COR-L47 (cell line): Measurements from ENCODE around the gene RRP1B.
A peak's percentile ranks its signal among the peaks of the same experiment; 100 is the strongest.

Source experiments
- DNase-seq: peaks from one replicate; lab custom pipeline; 2025; lab: John Stamatoyannopoulos, UW

RRP1B gene

GRCh38 chr21:43726686-43727518, 67.5 kb downstream of the RRP1B start:
- DNase-seq = no peak

GRCh38 chr21:43727519-43728153, 68.3 kb downstream of the RRP1B start:
- no peak for DNase-seq

- no peak for DNase-seq
Observed at GRCh38 chr21:43728154-43728466, 68.8 kb downstream of the RRP1B start.

- peak; percentile 80 for DNase-seq
Observed at GRCh38 chr21:43728467-43729390, 69.4 kb downstream of the RRP1B start.

GRCh38 chr21:43731476-43731875, 72.1 kb downstream of the RRP1B start:
- no peak for DNase-seq

- DNase-seq = no peak
Observed at GRCh38 chr21:43731891-43732711, 72.7 kb downstream of the RRP1B start.

- no peak for DNase-seq
Observed at GRCh38 chr21:43733060-43733459, 73.7 kb downstream of the RRP1B start.

- no peak for DNase-seq
Observed at GRCh38 chr21:43733529-43734071, 74.2 kb downstream of the RRP1B start.

- no peak for DNase-seq
Observed at GRCh38 chr21:43734131-43734927, 75.0 kb downstream of the RRP1B start.

- DNase-seq = no peak
Observed at GRCh38 chr21:43734928-43735229, 75.5 kb downstream of the RRP1B start.

- DNase-seq = no peak
Observed at GRCh38 chr21:43735236-43736091, 76.1 kb downstream of the RRP1B start.

- no peak for DNase-seq
Observed at GRCh38 chr21:43736224-43736883, 77.0 kb downstream of the RRP1B start.

- no peak for DNase-seq
Observed at GRCh38 chr21:43737158-43737950, 78.0 kb downstream of the RRP1B start.

- DNase-seq = no peak
Observed at GRCh38 chr21:43739621-43740435, 80.5 kb downstream of the RRP1B start.

- no peak for DNase-seq
Observed at GRCh38 chr21:43740497-43741156, 81.3 kb downstream of the RRP1B start.

GRCh38 chr21:43741423-43742096, 82.2 kb downstream of the RRP1B start:
- DNase-seq = no peak
